UCSD-AML1 (cell line): ENCODE results near the gene ALDH8A1.

Experiments used
- DNase-seq: peaks from one replicate; lab custom pipeline; 2025; ENCODE audit not compliant: unreplicated experiment; lab: John Stamatoyannopoulos, UW

ALDH8A1 gene, protein sequence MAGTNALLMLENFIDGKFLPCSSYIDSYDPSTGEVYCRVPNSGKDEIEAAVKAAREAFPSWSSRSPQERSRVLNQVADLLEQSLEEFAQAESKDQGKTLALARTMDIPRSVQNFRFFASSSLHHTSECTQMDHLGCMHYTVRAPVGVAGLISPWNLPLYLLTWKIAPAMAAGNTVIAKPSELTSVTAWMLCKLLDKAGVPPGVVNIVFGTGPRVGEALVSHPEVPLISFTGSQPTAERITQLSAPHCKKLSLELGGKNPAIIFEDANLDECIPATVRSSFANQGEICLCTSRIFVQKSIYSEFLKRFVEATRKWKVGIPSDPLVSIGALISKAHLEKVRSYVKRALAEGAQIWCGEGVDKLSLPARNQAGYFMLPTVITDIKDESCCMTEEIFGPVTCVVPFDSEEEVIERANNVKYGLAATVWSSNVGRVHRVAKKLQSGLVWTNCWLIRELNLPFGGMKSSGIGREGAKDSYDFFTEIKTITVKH

GRCh38 chr6:134949927-134950326 is at the start of gene ALDH8A1:
Gene ALDH8A1 (minus strand): TSS chr6:134950101. CDS start chr6:134950053, 48 bp downstream.
- DNase-seq = no peak

DNA sequence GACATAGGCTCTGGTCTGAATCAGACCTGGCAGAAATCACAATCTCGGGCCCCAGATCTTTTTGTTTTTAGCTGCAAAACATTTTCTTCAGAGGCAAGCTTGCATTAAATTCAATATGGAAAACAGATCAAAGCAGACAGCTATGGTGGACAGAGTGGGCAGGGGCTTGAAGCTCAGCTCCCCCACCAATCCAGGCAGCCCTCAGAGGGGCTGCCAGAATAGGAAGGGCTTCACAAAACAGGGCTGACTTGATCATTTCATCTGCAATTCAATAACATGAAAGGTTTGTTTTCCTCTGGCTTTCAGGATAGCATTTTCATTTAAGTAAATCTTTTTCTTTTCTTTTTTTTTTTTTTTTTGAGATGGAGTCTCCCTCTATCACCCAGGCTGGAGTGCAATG is 49.2 kb upstream of the ALDH8A1 start:
- no peak for DNase-seq

DNA sequence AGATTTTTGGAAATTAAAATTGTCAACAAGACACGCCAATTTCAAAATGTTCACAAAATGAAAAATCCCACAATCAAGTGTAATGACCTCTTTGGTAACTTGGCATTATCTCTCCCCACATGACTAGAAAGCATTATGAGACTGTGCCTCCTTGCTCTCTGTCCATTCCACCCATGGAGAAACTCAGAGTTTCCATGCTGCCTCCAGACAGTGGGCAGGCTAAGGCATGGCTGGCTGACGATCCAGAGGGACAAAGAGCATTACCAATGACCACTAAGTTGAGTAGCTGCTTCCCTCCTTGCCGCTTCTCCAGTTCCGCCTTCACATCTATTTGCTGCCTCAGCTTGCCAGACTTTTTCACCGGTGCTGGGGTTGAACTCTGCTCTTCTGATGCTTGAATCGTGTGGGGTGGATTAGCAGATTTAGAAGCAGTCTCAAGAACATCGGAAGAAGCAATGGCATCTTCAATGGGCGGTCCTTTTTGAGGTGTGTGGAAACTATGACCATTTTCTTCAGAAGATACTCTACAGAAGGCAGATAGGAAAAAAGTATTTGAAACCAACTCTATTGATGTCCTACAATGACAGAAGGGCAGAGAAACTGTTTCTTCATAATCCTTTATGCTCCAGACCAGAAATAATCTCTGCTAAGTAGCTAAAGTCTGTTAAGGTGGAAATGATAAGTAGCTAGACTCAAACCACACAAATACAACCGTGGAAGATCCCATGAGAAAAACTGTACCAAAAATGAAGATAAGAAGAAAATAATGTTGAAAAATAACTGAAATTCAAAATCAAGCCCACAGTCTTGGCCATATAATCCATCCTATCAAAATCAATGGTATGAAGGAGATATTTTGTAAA is 47.5 kb upstream of the ALDH8A1 start:
- no peak for DNase-seq

- DNase-seq = no peak
These were observed 45.6 kb upstream of the ALDH8A1 start for GRCh38 chr6:134995536-134995935.

- DNase-seq = no peak
These were observed 44.5 kb upstream of the ALDH8A1 start for GRCh38 chr6:134994431-134994830.

DNA sequence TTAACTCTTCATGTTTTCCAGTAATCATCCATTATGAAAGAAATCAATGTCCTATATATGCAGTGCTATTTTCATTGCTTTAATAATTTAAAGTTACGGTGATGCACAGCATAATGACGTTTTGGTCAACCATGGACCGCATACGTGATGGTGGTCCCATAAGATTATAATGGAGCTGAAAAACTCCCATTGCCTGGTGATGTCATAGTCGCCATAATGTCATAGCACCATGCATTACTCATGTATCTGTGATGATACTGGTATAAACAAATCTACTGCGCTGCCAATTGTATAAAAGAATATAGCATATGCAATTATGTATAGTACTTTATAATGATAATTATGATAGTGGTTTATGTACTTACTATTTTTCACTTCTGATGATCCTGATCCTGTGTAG is 42.3 kb upstream of the ALDH8A1 start:
- no peak for DNase-seq

DNA sequence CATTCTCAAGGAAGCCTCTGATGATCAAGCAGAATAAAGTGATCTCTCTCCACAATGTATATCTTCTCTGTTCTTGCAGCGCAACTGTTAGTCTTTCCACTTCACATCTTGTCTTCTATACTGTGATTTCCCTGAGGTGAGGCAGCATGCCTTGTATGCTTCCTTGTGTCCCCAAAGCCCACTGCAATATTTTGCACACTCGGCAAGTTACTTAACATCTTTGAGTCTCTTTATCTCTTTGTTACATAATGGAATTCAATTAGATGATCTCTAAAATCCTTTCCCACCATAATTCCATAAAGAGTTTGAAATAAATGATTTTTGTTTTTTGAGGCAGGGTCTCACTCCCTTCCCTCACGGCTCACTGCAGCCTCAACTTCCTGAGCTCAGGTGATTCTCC is 40.4 kb upstream of the ALDH8A1 start:
- no peak for DNase-seq

DNA sequence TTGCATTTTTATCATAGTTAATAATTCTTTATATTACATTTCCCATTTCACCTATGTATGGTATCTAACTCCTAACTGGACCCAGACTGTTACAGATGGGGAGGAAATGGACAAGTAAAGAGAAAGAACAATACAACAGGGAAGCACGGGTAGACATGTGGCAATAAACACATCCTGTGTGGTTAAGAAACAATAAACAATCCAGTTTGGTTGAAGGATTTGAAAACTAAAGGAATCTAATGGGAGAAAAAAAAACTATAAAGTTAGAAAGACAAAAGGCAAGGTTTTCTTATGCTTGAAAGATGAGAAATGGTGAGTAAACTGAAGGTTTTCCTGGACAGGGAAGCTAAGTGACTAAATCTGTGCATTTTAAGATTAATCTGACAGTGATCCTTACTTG is 34.9 kb upstream of the ALDH8A1 start:
- no peak for DNase-seq

GRCh38 chr6:134983823-134984222 is 33.9 kb upstream of the ALDH8A1 start:
- no peak for DNase-seq

GRCh38 chr6:134982161-134982560 is 32.3 kb upstream of the ALDH8A1 start:
- DNase-seq = no peak

GRCh38 chr6:134980846-134981245 is 30.9 kb upstream of the ALDH8A1 start:
- no peak for DNase-seq

DNA sequence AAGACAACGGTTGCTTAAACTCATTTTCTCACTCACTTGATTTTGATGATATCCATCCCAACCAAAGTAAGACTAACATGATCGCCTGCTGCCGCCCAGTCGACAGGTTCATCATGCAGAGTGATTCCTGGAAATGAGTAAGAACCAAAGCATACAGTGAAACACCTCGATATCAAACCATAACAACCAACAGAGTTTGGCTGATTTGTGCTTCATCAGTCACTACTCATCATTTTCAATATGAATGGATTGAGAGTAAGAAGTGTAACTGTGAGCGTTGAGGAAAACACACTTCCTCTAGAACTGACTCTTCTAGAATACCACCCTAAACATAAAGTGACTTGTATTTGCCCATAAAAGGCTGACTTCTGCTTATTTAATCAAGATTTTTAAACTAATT is 29.2 kb upstream of the ALDH8A1 start:
- no peak for DNase-seq

GRCh38 chr6:134974370-134974769 is 24.5 kb upstream of the ALDH8A1 start:
- no peak for DNase-seq

DNA sequence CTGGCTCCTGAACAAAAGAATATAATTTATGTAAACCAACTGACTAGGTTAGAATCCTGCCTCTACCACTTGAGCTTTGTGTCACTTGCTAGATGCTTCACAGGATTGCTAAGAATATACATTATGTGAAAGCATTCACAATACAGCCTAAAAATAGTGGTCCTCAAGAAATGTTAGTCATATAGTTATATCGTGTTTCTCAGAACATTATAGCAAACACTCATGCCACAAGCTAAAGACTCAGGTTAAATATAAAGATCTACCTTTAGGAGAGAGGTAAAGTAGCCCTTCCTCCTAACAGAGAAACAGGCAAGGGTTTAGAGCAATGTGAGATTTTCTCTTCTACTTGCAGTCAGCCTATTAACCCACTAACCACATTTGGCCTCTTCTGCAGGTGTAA is 17.8 kb upstream of the ALDH8A1 start:
- no peak for DNase-seq

GRCh38 chr6:134964451-134965203 is 14.7 kb upstream of the ALDH8A1 start:
- DNase-seq = no peak

- no peak for DNase-seq
These were observed 12.5 kb upstream of the ALDH8A1 start for GRCh38 chr6:134962421-134962820.

DNA sequence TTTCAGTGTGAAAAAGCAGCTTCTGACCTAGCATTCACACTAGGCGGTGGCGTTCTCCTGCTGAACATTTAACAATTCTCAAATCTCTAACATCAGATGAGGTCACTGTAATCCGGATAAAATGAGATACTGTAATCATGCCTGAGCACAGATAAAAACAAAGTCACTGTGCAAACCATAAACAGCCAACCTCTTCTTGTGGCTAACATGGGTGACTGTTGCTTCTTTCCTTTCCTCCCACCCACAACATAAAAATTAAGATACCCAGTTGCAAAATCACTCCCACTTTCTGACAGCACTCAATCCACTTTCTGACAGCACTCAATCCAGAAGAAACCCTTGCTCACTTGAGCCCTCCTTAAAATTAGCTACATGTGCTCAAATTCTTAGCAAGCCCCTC is 11.5 kb upstream of the ALDH8A1 start:
- no peak for DNase-seq

DNA sequence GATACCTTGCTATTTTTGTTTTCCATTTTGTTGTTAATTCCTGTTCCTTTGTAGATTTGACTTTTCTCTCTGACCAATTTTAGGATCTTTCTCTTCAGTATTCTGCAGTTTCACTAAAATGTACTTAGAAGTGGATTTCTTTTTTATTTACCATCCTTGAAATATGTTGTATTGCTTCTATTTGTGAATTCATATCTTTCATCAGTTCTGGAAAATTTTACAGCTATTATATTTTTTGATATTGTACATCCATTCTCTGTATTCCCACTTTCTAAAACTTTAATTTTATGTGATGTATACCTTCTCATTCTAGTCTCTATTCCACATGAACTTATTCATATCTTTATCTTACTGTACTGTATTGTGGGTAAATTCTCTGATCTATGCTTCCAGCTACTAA is 9.7 kb upstream of the ALDH8A1 start:
- DNase-seq = no peak

DNA sequence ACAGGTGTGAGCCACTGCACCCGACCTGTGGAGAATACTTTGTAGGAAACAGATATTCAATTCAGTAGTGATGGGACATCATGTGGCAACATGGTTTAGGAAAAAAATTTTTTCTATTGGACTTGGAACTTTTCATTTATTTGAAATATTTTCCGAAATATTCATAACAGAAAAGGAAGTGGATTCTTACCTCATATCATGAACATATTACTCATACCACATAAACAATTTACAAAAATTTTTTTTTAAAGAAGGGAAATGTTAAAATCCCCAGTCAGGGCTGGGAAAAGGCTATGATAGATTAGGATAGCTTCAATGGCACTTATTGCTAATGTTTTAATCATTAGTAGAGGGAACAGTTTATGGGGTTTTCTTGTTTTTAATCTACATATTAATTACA is 6.8 kb upstream of the ALDH8A1 start:
- DNase-seq = no peak

DNA sequence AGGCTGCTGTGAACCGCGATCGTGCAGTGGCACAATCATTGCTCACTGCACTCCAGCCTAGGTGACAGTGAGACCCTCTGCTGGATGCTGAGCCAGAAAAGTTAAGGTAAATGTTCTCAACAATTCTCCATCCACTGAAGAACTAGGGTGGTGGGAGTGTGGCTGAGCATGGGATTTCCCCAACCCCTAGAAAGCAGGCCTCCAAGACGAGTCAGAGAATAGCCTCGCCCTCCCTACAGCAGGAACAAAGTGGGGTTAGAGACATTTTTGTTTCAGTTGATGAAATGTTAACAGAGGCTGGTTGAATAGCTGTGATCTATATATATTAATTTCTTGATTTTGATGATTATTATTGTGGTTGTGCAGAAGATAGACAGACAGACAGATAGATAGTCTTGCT is 6.1 kb upstream of the ALDH8A1 start:
- DNase-seq = no peak

DNA sequence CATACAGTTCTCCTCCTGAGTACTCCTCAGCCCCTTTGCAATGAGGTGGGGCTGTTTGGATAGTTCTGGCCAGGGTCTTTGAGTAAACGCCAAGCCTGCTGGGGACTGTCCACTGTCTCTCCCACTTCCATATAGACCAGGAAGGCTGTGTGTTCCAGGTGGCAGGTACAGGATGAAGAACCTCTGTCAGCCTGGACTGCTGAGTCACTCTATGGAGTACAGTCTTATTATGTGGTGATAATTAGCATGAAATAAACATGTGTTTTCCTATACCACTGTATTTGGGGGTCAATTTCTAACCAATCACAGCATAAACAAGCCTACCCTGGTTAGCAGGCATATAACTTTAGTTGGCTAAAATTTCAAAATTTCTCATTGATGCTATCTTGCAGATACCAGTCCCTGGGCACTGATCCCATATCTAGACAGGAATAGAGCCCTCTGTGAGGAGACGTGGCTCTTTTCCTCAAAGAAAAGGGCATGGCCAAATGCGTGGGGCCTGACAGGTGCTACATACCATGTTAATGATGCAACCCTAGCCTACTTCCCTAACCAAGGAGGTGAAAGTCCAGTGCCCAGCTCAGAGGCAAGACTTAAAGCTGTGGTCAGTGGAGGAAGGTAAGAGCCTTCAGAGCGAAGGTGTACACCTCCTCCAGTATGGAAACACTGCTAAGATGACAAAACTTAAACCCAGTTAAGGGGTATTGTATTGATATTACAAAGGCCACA is 4.5 kb upstream of the ALDH8A1 start:
- no peak for DNase-seq
